NT2/D1 (cell line): ENCODE measurements around the gene C1orf53.

Source experiments
- SUZ12 ChIP-seq: IDR thresholded peaks from 2 replicates; pipeline ENCODE4 v1.6.1; 2011; ENCODE audit not compliant: insufficient read length, insufficient read depth; ENCODE audit errors: extremely low read depth
- YY1 ChIP-seq: IDR thresholded peaks from 2 replicates; pipeline ENCODE4 v1.6.1; 2011; ENCODE audit not compliant: insufficient read length, insufficient read depth
- ZNF274 ChIP-seq: IDR thresholded peaks from 2 replicates; pipeline ENCODE4 v1.6.1; 2011; ENCODE audit warnings: mild to moderate bottlenecking, low read depth, low read length

DNA sequence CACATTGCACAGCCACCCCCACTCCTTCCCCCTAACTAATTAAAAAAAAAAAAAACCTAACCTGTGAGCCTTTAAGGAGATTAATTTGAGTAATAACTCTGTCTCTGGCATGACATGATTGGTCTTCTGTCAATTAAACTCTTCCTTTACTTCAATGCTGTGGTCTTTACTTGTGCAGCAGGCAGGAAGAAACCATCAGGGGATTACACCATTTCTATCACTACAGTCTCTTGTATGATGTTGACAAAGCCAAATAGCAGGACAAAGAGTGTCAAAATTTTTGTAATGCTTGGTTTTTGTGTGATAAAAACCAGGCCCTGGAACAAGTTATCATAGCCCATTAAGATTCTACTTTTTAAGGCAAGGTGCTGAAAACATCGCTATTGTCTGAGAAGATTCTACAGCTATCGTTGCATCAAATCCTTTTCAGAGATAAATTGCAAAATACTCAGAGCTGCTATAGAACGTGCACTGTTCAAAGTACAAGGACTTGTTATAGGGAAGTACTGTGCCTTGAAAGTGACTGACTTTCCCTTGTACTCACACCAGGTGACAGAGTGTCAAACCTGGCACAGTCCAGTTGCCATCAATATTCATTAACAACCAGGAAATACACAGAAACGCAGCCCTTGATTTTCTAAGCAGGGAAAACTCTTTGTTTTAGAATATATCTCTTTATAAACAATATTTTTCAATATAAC, 52.4 kb downstream of the C1orf53 start:
- TF ChIP-seq ZNF274 (no peak), YY1 (no peak), SUZ12 (no peak)
